GM23248 (cell line): ENCODE measurements around the gene RCC2.

Experiments used
- EZH2 ChIP-seq: fragments of 200-600 bp; sonication (generic); IDR thresholded peaks from 2 replicates; pipeline ENCODE4 v1.6.1; 2018; ENCODE audit warnings: antibody characterized with exemption, mild to moderate bottlenecking; ENCODE audit not compliant: insufficient read depth, poor library complexity, severe bottlenecking
- EZH2phosphoT487 ChIP-seq: fragments of 200-600 bp; sonication (generic); IDR thresholded peaks from 2 replicates; pipeline ENCODE4 v1.6.1; 2018; ENCODE audit warnings: antibody characterized with exemption, moderate library complexity, mild to moderate bottlenecking, low read depth; ENCODE audit not compliant: insufficient read depth

DNA sequence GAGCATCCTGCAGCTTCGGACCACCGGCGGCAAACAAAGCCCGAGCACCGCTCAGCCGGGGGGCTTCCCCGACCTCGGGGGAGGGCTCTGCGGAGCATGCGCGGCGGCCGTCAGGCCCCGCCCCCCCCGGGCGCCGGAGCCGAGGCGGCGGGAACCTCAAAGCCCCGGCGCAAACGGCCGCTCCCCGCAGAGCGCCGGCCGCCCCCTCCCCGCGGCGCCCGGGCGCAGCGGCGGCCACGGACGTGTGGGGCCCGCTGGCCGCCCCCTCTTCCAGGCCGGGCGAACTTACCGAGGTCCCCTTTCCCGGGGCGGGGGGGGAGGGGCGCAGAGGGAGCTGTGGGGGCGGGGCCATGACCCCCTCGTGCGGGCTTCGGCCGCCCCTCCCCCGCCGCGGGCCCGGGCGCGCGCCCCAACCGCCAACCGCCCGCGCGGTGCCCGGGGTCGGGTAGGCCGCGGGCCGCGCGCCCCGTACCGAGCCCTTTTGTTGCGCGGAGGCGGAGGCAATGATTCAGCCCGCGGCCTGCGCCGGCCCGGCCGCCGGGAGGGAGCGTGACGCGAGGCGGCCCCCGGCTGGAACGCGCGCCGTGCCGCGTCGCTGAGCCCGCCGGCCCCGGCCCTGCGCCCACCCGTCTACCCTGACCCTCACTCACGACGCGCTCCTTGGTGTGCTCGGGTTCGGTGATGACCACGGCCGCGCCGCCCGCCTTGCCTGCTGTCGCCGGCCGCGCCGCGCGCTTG is 1.7 kb downstream of the RCC2 start:
- TF ChIP-seq EZH2 (no peak), EZH2phosphoT487 (no peak)
